Prostate gland (tissue), 2 donors: ENCODE measurements around the gene ETV5. TPM values are rescaled to one million over a fixed set of nuclear protein-coding genes. Genes with fewer than 3 reads are reported as not detected.

Experiments used
- DNase-seq: peaks from one replicate; pipeline ENCODE4 v3.0.0-alpha.2; 2019; ENCODE audit warnings: low spot score
- H3K27ac ChIP-seq, 2 donors: fragments of 200-600 bp; sonication (generic); 2 replicates each; pipeline ENCODE4 v1.5.1; 2017 to 2019
- H3K27me3 ChIP-seq: fragments of 200-600 bp; sonication (generic); replicated peaks from 2 replicates; pipeline ENCODE4 v1.5.1; 2019; ENCODE audit not compliant: insufficient read depth
- H3K36me3 ChIP-seq, 2 donors: fragments of 200-600 bp; sonication (generic); 1 replicate in 1 of 2; 2 replicates in 1 of 2; pipeline versions ENCODE4 v1.5.1 to v1.8.1; 2017 to 2019
- H3K4me1 ChIP-seq: fragments of 200-600 bp; sonication (generic); replicated peaks from 2 replicates; pipeline ENCODE4 v1.5.1; 2019
- H3K4me3 ChIP-seq, 2 donors: fragments of 200-600 bp; sonication (generic); 2 replicates each; pipeline ENCODE4 v1.5.1; 2017 to 2019
- H3K9me3 ChIP-seq: fragments of 200-600 bp; sonication (generic); 2 replicates; pipeline ENCODE4 v1.5.1; 2017
- CTCF ChIP-seq, 4 experiments: fragments of 200-600 bp in 2 of 4; fragments of 450-650 bp in 2 of 4; sonication (generic) in 2 of 4; IDR thresholded peaks; 1 replicate in 3 of 4; 2 replicates in 1 of 4; pipeline ENCODE4 v1.5.1; 2016 to 2019; ENCODE audit warnings: antibody characterized with exemption in 4 of 4, mild to moderate bottlenecking in 2 of 4, moderate library complexity in 2 of 4
- POLR2A ChIP-seq: fragments of 450-650 bp; IDR thresholded peaks from one replicate; pipeline ENCODE4 v1.6.1; 2016; ENCODE audit warnings: antibody characterized with exemption, mild to moderate bottlenecking
- POLR2AphosphoS5 ChIP-seq: sonication (generic); formaldehyde crosslinking; IDR thresholded peaks from one replicate; pipeline ENCODE4 v1.6.1; 2017; ENCODE audit warnings: antibody characterized with exemption
- WGBS: methylation state at CpG from one replicate; pipeline ENCODE4 v1.1.5; 2018; 5-methylcytosine and 5-hydroxymethylcytosine counted together
- intact Hi-C: fragments of 100-400 bp; cut with DNase I; formaldehyde crosslinking; loops from one replicate; pipeline ENCODE4 v1.14.2; 2022
- total RNA-seq, 2 donors: library from RNA; depleted of rRNA; stranded (reverse); fragments of >200 nt; gene quantifications; one replicate each; pipeline ENCODE4 v1.1.0, GENCODE V29; 2016

ETV5 gene
- total RNA-seq, 2 donors from 2014 or later: 16.5 to 17.6 TPM

- Histone ChIP-seq H3K4me1 (peaks cover 12% of the 10 kb centered on the region), H3K9me3 (no peaks in the 10 kb centered on the region), H3K4me3 (no peak overlapping the region), H3K27ac (peak overlapping the region in 1 of 2 donors; percentile 60), H3K27me3 (no peaks in the 10 kb centered on the region), H3K36me3 (no peaks in the 10 kb centered on the region)
- no peak for TF ChIP-seq POLR2AphosphoS5
- TF ChIP-seq CTCF (IDR thresholded peaks at IDR 0.05): no peak
- TF ChIP-seq POLR2A: no peak
- no peak for DNase-seq
- intact Hi-C loops: no loop called here
- WGBS: 73% methylated on average over 2 of the region's 2 CpGs
Measured at GRCh38 chr3:186125118-186125517, 16.2 kb upstream of the ETV5 start.

GRCh38 chr3:186124592-186124991, 15.7 kb upstream of the ETV5 start:
- H3K27me3 ChIP-seq: no peaks in the 10 kb centered on the region
- intact Hi-C loops: no loop called here
- DNase-seq: peak; percentile 63

GRCh38 chr3:186123012-186123411, 14.1 kb upstream of the ETV5 start:
- no peak for TF ChIP-seq CTCF (IDR thresholded peaks at IDR 0.05)
- no peak for TF ChIP-seq POLR2A
- TF ChIP-seq POLR2AphosphoS5: no peak
- WGBS: 56% methylated on average over 5 of the region's 5 CpGs

More at GRCh38 chr3:186124592-186124991, 15.7 kb upstream of the ETV5 start:
- peak overlapping the region; percentile 36 to 60 for H3K27ac ChIP-seq
- H3K4me1 ChIP-seq: peaks cover 12% of the 10 kb centered on the region
- WGBS: 42% methylated on average over 5 of the region's 5 CpGs
- H3K9me3 ChIP-seq: no peaks in the 10 kb centered on the region
- H3K4me3 ChIP-seq: no peak overlapping the region
- H3K36me3 ChIP-seq: no peaks in the 10 kb centered on the region
- peak; percentile 64 for TF ChIP-seq POLR2AphosphoS5
- no peak for TF ChIP-seq POLR2A

DNA sequence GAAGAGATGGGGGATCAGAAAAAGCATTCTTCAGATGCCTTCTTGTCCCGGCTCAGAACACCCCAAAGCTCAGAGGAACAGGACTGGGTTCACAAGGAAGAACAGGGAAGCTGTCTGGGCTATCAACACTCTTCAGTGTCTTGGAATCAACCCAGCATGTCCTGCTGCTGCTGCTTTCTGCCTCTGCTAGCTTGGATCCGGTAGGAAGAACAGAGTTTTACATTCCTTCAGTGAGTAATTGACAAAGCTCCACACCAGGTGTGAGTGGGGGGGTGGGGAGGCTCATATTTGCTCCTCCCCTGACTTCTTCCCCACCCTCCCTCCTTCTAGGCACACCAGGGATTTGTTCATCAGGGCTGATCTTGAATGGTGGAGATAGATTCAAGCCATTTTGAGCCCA, 13.1 kb upstream of the ETV5 start:
- Histone ChIP-seq H3K27ac (peak overlapping the region in 1 of 2 donors; percentile 39), H3K9me3 (no peaks in the 10 kb centered on the region), H3K4me3 (no peak overlapping the region), H3K36me3 (no peaks in the 10 kb centered on the region), H3K27me3 (no peaks in the 10 kb centered on the region), H3K4me1 (peaks cover 12% of the 10 kb centered on the region)
- TF ChIP-seq POLR2A (no peak), CTCF (IDR thresholded peaks at IDR 0.05) (no peak), POLR2AphosphoS5 (peak; percentile 27)
- WGBS: 19% methylated on average over 2 of the region's 2 CpGs
- DNase-seq: peak; percentile 47
- intact Hi-C loops: no loop called here

More at GRCh38 chr3:186123012-186123411, 14.1 kb upstream of the ETV5 start:
- intact Hi-C loops: no loop called here
- Histone ChIP-seq H3K4me1 (peaks cover 12% of the 10 kb centered on the region), H3K36me3 (no peaks in the 10 kb centered on the region), H3K9me3 (no peaks in the 10 kb centered on the region), H3K27ac (peak overlapping the region in 1 of 2 donors; percentile 39), H3K27me3 (no peaks in the 10 kb centered on the region), H3K4me3 (no peak overlapping the region)
- no peak for DNase-seq

GRCh38 chr3:186121278-186121677, 12.4 kb upstream of the ETV5 start:
- TF ChIP-seq POLR2A (no peak), CTCF (IDR thresholded peaks at IDR 0.05) (no peak), POLR2AphosphoS5 (no peak)
- DNase-seq: no peak
- Histone ChIP-seq H3K27me3 (no peaks in the 10 kb centered on the region), H3K9me3 (no peaks in the 10 kb centered on the region), H3K4me1 (peaks cover 12% of the 10 kb centered on the region), H3K27ac (no peak overlapping the region), H3K4me3 (no peak overlapping the region), H3K36me3 (no peaks in the 10 kb centered on the region)
- intact Hi-C loops: no loop called here
- 45% methylated on average over 6 of the region's 6 CpGs for WGBS
